GM12872 (cell line): Measurements from ENCODE around the gene DNAJC8.

Source experiments
- CTCF ChIP-seq: IDR thresholded peaks from 3 replicates; pipeline ENCODE4 v1.5.1; 2011; ENCODE audit warnings: low read depth, mild to moderate bottlenecking, low read length, moderate library complexity; ENCODE audit not compliant: insufficient read depth

The DNAJC8 gene

GRCh38 chr1:28185071-28185470 is 47.8 kb downstream of the DNAJC8 start:
- no peak for TF ChIP-seq CTCF

GRCh38 chr1:28180306-28181305 is 52.2 kb downstream of the DNAJC8 start:
- TF ChIP-seq CTCF, result no peak

- TF ChIP-seq CTCF, result no peak
Observed at GRCh38 chr1:28178690-28179485, 53.9 kb downstream of the DNAJC8 start.

GRCh38 chr1:28176492-28177470 is 56.0 kb downstream of the DNAJC8 start, which contains the start of gene PTAFR:
TSS of gene PTAFR (minus strand) at chr1:28176690. CDS start at chr1:28151021, 25,669 bp downstream.
- no peak; the same call in 2 of the 3 replicates for TF ChIP-seq CTCF

- TF ChIP-seq CTCF, result no peak
Observed at GRCh38 chr1:28175955-28176485, 56.8 kb downstream of the DNAJC8 start.

- no peak for TF ChIP-seq CTCF
Observed at GRCh38 chr1:28173980-28174297, 58.9 kb downstream of the DNAJC8 start.
